Smooth muscle cell (in vitro differentiated cells): ENCODE measurements around the gene NRXN3. TPM values are rescaled to one million over a fixed set of nuclear protein-coding genes. Genes with fewer than 3 reads are reported as not detected.

Experiments used
- DNase-seq: peaks from one replicate; lab custom pipeline; 2025; ENCODE audit not compliant: unreplicated experiment; lab: John Stamatoyannopoulos, UW
- H2AFZ ChIP-seq: fragments of 200-600 bp; sonication (generic); 2 replicates; pipeline ENCODE4 v1.6.0; 2016; ENCODE audit warnings: antibody characterized with exemption, low read depth, mild to moderate bottlenecking
- H3F3A ChIP-seq: fragments of 200-600 bp; sonication (generic); 2 replicates; pipeline ENCODE4 v1.6.0; 2017; ENCODE audit warnings: antibody characterized with exemption, low read depth
- H3K27ac ChIP-seq: fragments of 200-600 bp; sonication (generic); 2 replicates; pipeline ENCODE4 v1.5.1; 2016; ENCODE audit warnings: low read depth, mild to moderate bottlenecking
- H3K27me3 ChIP-seq: fragments of 200-600 bp; sonication (generic); 2 replicates; pipeline ENCODE4 v1.6.1; 2016; ENCODE audit warnings: low read depth, mild to moderate bottlenecking
- H3K36me3 ChIP-seq: fragments of 200-600 bp; sonication (generic); 2 replicates; pipeline ENCODE4 v1.5.1; 2016; ENCODE audit warnings: low read depth
- H3K4me1 ChIP-seq: fragments of 200-600 bp; sonication (generic); 2 replicates; pipeline ENCODE4 v1.5.1; 2016; ENCODE audit warnings: low read depth
- H3K4me2 ChIP-seq: fragments of 200-600 bp; sonication (generic); 2 replicates; pipeline ENCODE4 v1.6.0; 2016; ENCODE audit warnings: mild to moderate bottlenecking
- H3K4me3 ChIP-seq: fragments of 200-600 bp; sonication (generic); 2 replicates; pipeline ENCODE4 v1.5.1; 2016; ENCODE audit warnings: mild to moderate bottlenecking
- H3K79me2 ChIP-seq: fragments of 200-600 bp; sonication (generic); 2 replicates; pipeline ENCODE4 v1.6.0; 2016; ENCODE audit warnings: low read depth, mild to moderate bottlenecking
- H3K9ac ChIP-seq: fragments of 200-600 bp; sonication (generic); 2 replicates; pipeline ENCODE4 v1.6.0; 2016; ENCODE audit warnings: low read depth
- H3K9me3 ChIP-seq: fragments of 200-600 bp; sonication (generic); replicated peaks from 2 replicates; pipeline ENCODE4 v1.5.1; 2016; ENCODE audit warnings: low read depth
- H4K20me1 ChIP-seq: fragments of 200-600 bp; sonication (generic); 2 replicates; pipeline ENCODE4 v1.6.0; 2016; ENCODE audit warnings: low read depth
- CTCF ChIP-seq: fragments of 200-600 bp; sonication (generic); IDR thresholded peaks from 2 replicates; pipeline ENCODE4 v1.5.1; 2017; ENCODE audit warnings: borderline replicate concordance, mild to moderate bottlenecking, antibody characterized with exemption; ENCODE audit not compliant: insufficient read depth, poor library complexity, severe bottlenecking
- WGBS: methylation state at CpG from one replicate; pipeline ENCODE4 v1.1.7; 2016; ENCODE audit warnings: low lambda C conversion rate; 5-methylcytosine and 5-hydroxymethylcytosine counted together
- polyA plus RNA-seq: library from polyadenylated mRNA; unstranded; fragments of >200 nt; fragmentation: Nextera tagmentation; extraction: Ambion mirVana; gene quantifications from 2 replicates; pipeline ENCODE4 v1.2.1, GENCODE V29; 2016
- total RNA-seq: library from RNA; depleted of rRNA; stranded (reverse); fragments of >200 nt; gene quantifications from 2 replicates; pipeline ENCODE4 v1.2.3, GENCODE V29; 2014

The NRXN3 gene
- total and polyA plus RNA-seq, 2 experiments from 2014 or later, result 1.2 to 7.0 TPM

GRCh38 chr14:79822034-79822433, 1651.9 kb downstream of the NRXN3 start:
- TF ChIP-seq CTCF, result no peak
- no peak overlapping the region for H3K4me3 ChIP-seq
- WGBS, result 82% methylated on average over 2 of the region's 2 CpGs

GRCh38 chr14:79825046-79825521, 1654.9 kb downstream of the NRXN3 start:
- no peaks in the 10 kb centered on the region for H3F3A ChIP-seq
- H3K79me2 ChIP-seq, result no peaks in the 10 kb centered on the region
- no peaks in the 10 kb centered on the region for H3K9me3 ChIP-seq
- no peak for TF ChIP-seq CTCF
- H3K9ac ChIP-seq, result no peak overlapping the region
- H3K4me3 ChIP-seq, result no peak overlapping the region
- H3K36me3 ChIP-seq, result no peaks in the 10 kb centered on the region
- H3K27me3 ChIP-seq, result no peaks in the 10 kb centered on the region
- 87% methylated on average over 6 of the region's 6 CpGs for WGBS
- peaks cover 21% of the 10 kb centered on the region for H3K4me1 ChIP-seq
- no peak for DNase-seq
- no peaks in the 10 kb centered on the region for H4K20me1 ChIP-seq
- H3K27ac ChIP-seq, result no peak overlapping the region
- H2AFZ ChIP-seq, result no peak overlapping the region
- no peak overlapping the region for H3K4me2 ChIP-seq

More at GRCh38 chr14:79822034-79822433, 1651.9 kb downstream of the NRXN3 start:
- no peaks in the 10 kb centered on the region for H3K27me3 ChIP-seq
- peaks cover 21% of the 10 kb centered on the region for H3K4me1 ChIP-seq
- no peaks in the 10 kb centered on the region for H4K20me1 ChIP-seq
- H3K4me2 ChIP-seq, result no peak overlapping the region
- no peak overlapping the region for H3K9ac ChIP-seq
- H3K9me3 ChIP-seq, result no peaks in the 10 kb centered on the region
- no peak overlapping the region for H3K27ac ChIP-seq
- H3F3A ChIP-seq, result no peaks in the 10 kb centered on the region
- no peak for DNase-seq
- H3K79me2 ChIP-seq, result no peaks in the 10 kb centered on the region
- H2AFZ ChIP-seq, result no peak overlapping the region
- no peaks in the 10 kb centered on the region for H3K36me3 ChIP-seq

GRCh38 chr14:79826362-79826761, 1656.2 kb downstream of the NRXN3 start:
- Histone ChIP-seq H2AFZ (no peak overlapping the region), H3K4me1 (peaks cover 12% of the 10 kb centered on the region), H3F3A (no peaks in the 10 kb centered on the region), H3K27me3 (no peaks in the 10 kb centered on the region), H4K20me1 (no peaks in the 10 kb centered on the region), H3K4me3 (no peak overlapping the region), H3K79me2 (no peaks in the 10 kb centered on the region), H3K9ac (no peak overlapping the region), H3K36me3 (no peaks in the 10 kb centered on the region), H3K4me2 (no peak overlapping the region), H3K9me3 (no peaks in the 10 kb centered on the region), H3K27ac (no peak overlapping the region)
- no peak for DNase-seq
- TF ChIP-seq CTCF, result no peak
- WGBS, result 80% methylated on average over 2 of the region's 2 CpGs
